VCaP (cell line): Measurements from ENCODE around the gene ALG12.

Source experiments
- H3K27ac ChIP-seq: fragments of 450-650 bp; 2 replicates; pipeline ENCODE4 v1.5.1; 2017
- CTCF ChIP-seq: fragments of 450-650 bp; conservative IDR thresholded peaks from 2 replicates; pipeline ENCODE4 v1.5.1; 2017; ENCODE audit warnings: mild to moderate bottlenecking, moderate library complexity

The ALG12 gene

GRCh38 chr22:49935561-49935960, 17.3 kb upstream of the ALG12 start:
- H3K27ac ChIP-seq = peak overlapping the region; percentile 64; the same call in 1 of the 2 replicates
- TF ChIP-seq CTCF = no peak

DNA sequence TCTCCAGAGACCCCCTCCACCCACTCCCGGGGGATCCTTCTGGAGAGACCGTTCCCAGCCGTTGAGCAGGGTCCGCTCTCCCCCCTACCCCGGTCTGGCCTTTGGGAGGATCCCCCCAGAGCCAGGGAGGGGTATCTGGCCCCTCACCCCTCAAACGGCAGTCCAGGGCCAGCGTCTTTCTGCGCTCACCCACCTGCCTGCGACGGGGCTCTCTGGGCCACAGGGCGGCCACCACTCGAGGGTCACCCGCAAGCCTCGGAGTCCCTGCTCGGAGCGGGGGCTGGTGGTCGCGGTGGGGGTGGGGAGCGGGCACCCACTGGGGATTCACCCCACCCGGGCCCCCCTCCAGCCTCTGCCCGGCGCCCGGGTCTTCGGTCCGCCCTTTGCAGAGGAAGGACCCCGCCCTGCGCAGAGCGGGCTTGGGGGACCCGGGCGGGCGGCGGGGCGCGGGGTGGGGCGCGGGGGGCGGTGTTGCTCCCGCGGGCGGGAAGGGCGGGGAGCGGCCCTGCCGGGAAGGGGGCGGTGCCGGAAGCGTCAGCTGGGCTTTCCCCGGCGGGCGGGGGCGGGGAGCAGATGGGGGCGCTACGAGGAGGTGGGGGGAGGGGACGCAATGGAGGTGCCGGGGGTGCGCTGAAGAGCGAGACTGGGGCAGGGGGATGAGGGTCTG, 16.8 kb upstream of the ALG12 start:
- no peak for TF ChIP-seq CTCF
- H3K27ac ChIP-seq = 0 out of 2 replicates have a peak overlapping the region, but pooled peaks have one; percentile 4

GRCh38 chr22:49934160-49934890, 16.1 kb upstream of the ALG12 start:
- TF ChIP-seq CTCF = no peak
- H3K27ac ChIP-seq = 0 out of 2 replicates have a peak overlapping the region, but pooled peaks have one; percentile 4

GRCh38 chr22:49933236-49934159, 15.3 kb upstream of the ALG12 start:
- TF ChIP-seq CTCF = no peak
- H3K27ac ChIP-seq = no peak overlapping the region

- peak overlapping the region; percentile 46 for H3K27ac ChIP-seq
- peak; percentile 71 for TF ChIP-seq CTCF
These were observed 12.6 kb upstream of the ALG12 start for GRCh38 chr22:49930596-49931412.

GRCh38 chr22:49929994-49930575, 11.8 kb upstream of the ALG12 start:
- TF ChIP-seq CTCF = no peak

More at GRCh38 chr22:49929994-49930575, 11.8 kb upstream of the ALG12 start:
- H3K27ac ChIP-seq = no peak overlapping the region; the same call in 1 of the 2 replicates
